ENCODE measurements around the gene SUGCT. TPM values are rescaled to one million over a fixed set of nuclear protein-coding genes. Genes with fewer than 3 reads are reported as not detected.

Gene SUGCT
- total and polyA plus RNA-seq, 2 of the 13 experiments (the other 11 are each of a cell fraction or from before 2014, with no cell fraction given), result 10.1 to 22.2 TPM

DNA sequence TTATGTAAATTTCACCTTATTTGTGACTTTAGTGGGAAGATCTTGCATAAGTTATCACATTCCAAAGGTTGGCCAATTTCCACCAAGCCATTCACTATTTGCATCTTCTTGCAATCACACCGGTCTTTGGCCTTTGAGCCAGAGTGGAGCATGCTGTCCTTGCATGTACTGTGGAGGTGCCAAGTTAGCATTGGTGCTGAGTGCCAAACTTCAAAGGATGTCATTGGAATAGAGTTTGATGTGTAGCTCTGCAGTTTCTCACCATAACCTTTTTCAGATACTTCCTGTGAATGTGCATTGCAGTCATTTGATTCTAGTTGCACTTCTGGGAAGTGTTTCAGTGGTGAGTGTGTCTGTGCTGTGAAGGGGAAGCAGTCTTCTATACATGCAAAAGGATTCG lies 620.6 kb downstream of the SUGCT start (continued):
- TF ChIP-seq ZC3H13 (CRISPR knock-in tag; IDR thresholded peaks at IDR 0.05) (no peak), ZNF232 (CRISPR knock-in tag; IDR thresholded peaks at IDR 0.05; ENCODE audit: borderline replicate concordance) (peak; percentile 37; the same call in 1 of the 2 replicates), NCOA5 (CRISPR knock-in tag; IDR thresholded peaks at IDR 0.05) (no peak), ZNF546 (CRISPR knock-in tag; conservative IDR thresholded peaks at IDR 0.05) (no peak), ZMAT3 (CRISPR knock-in tag; conservative IDR thresholded peaks at IDR 0.05) (0 out of 2 replicates have a peak, but pooled peaks have one; percentile 49), KLF15 (CRISPR knock-in tag; IDR thresholded peaks at IDR 0.05; ENCODE audit: borderline replicate concordance) (no peak), SMC3 (IDR thresholded peaks at IDR 0.05; ENCODE audit: low read length) (no peak), CREB1 (IDR thresholded peaks at IDR 0.05) (no peak), CREB1 (CRISPR knock-in tag; IDR thresholded peaks at IDR 0.05) (peak; percentile 67), RXRA (CRISPR knock-in tag; IDR thresholded peaks at IDR 0.05) (peak; percentile 61; the same call in 1 of the 2 replicates), ZNF343 (CRISPR knock-in tag; IDR thresholded peaks at IDR 0.05) (no peak), NFE2 (CRISPR knock-in tag; IDR thresholded peaks at IDR 0.05) (no peak), ZNF264 (CRISPR knock-in tag; IDR thresholded peaks at IDR 0.05) (0 out of 2 replicates have a peak, but pooled peaks have one; percentile 63), ZNF12 (CRISPR knock-in tag; IDR thresholded peaks at IDR 0.05) (no peak)
- TF ChIP-seq, protein P1, sequence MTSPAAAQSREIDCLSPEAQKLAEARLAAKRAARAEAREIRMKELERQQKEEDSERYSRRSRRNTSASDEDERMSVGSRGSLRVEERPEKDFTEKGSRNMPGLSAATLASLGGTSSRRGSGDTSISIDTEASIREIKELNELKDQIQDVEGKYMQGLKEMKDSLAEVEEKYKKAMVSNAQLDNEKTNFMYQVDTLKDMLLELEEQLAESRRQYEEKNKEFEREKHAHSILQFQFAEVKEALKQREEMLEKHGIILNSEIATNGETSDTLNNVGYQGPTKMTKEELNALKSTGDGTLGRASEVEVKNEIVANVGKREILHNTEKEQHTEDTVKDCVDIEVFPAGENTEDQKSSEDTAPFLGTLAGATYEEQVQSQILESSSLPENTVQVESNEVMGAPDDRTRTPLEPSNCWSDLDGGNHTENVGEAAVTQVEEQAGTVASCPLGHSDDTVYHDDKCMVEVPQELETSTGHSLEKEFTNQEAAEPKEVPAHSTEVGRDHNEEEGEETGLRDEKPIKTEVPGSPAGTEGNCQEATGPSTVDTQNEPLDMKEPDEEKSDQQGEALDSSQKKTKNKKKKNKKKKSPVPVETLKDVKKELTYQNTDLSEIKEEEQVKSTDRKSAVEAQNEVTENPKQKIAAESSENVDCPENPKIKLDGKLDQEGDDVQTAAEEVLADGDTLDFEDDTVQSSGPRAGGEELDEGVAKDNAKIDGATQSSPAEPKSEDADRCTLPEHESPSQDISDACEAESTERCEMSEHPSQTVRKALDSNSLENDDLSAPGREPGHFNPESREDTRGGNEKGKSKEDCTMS (CRISPR knock-in tag; conservative IDR thresholded peaks at IDR 0.05), result no peak
- TF ChIP-seq, protein P2, sequence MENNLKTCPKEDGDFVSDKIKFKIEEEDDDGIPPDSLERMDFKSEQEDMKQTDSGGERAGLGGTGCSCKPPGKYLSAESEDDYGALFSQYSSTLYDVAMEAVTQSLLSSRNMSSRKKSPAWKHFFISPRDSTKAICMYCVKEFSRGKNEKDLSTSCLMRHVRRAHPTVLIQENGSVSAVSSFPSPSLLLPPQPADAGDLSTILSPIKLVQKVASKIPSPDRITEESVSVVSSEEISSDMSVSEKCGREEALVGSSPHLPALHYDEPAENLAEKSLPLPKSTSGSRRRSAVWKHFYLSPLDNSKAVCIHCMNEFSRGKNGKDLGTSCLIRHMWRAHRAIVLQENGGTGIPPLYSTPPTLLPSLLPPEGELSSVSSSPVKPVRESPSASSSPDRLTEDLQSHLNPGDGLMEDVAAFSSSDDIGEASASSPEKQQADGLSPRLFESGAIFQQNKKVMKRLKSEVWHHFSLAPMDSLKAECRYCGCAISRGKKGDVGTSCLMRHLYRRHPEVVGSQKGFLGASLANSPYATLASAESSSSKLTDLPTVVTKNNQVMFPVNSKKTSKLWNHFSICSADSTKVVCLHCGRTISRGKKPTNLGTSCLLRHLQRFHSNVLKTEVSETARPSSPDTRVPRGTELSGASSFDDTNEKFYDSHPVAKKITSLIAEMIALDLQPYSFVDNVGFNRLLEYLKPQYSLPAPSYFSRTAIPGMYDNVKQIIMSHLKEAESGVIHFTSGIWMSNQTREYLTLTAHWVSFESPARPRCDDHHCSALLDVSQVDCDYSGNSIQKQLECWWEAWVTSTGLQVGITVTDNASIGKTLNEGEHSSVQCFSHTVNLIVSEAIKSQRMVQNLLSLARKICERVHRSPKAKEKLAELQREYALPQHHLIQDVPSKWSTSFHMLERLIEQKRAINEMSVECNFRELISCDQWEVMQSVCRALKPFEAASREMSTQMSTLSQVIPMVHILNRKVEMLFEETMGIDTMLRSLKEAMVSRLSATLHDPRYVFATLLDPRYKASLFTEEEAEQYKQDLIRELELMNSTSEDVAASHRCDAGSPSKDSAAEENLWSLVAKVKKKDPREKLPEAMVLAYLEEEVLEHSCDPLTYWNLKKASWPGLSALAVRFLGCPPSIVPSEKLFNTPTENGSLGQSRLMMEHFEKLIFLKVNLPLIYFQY (CRISPR knock-in tag; IDR thresholded peaks at IDR 0.05; ENCODE audit: borderline replicate concordance), result no peak
- TF ChIP-seq, protein P3, sequence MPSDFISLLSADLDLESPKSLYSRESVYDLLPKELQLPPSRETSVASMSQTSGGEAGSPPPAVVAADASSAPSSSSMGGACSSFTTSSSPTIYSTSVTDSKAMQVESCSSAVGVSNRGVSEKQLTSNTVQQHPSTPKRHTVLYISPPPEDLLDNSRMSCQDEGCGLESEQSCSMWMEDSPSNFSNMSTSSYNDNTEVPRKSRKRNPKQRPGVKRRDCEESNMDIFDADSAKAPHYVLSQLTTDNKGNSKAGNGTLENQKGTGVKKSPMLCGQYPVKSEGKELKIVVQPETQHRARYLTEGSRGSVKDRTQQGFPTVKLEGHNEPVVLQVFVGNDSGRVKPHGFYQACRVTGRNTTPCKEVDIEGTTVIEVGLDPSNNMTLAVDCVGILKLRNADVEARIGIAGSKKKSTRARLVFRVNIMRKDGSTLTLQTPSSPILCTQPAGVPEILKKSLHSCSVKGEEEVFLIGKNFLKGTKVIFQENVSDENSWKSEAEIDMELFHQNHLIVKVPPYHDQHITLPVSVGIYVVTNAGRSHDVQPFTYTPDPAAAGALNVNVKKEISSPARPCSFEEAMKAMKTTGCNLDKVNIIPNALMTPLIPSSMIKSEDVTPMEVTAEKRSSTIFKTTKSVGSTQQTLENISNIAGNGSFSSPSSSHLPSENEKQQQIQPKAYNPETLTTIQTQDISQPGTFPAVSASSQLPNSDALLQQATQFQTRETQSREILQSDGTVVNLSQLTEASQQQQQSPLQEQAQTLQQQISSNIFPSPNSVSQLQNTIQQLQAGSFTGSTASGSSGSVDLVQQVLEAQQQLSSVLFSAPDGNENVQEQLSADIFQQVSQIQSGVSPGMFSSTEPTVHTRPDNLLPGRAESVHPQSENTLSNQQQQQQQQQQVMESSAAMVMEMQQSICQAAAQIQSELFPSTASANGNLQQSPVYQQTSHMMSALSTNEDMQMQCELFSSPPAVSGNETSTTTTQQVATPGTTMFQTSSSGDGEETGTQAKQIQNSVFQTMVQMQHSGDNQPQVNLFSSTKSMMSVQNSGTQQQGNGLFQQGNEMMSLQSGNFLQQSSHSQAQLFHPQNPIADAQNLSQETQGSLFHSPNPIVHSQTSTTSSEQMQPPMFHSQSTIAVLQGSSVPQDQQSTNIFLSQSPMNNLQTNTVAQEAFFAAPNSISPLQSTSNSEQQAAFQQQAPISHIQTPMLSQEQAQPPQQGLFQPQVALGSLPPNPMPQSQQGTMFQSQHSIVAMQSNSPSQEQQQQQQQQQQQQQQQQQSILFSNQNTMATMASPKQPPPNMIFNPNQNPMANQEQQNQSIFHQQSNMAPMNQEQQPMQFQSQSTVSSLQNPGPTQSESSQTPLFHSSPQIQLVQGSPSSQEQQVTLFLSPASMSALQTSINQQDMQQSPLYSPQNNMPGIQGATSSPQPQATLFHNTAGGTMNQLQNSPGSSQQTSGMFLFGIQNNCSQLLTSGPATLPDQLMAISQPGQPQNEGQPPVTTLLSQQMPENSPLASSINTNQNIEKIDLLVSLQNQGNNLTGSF (CRISPR knock-in tag; IDR thresholded peaks at IDR 0.05), result no peak
- TF ChIP-seq, protein P4, sequence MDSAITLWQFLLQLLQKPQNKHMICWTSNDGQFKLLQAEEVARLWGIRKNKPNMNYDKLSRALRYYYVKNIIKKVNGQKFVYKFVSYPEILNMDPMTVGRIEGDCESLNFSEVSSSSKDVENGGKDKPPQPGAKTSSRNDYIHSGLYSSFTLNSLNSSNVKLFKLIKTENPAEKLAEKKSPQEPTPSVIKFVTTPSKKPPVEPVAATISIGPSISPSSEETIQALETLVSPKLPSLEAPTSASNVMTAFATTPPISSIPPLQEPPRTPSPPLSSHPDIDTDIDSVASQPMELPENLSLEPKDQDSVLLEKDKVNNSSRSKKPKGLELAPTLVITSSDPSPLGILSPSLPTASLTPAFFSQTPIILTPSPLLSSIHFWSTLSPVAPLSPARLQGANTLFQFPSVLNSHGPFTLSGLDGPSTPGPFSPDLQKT (CRISPR knock-in tag; IDR thresholded peaks at IDR 0.05; ENCODE audit: borderline replicate concordance), result no peak
